ENCODE results near the gene VIP.

GRCh38 chr6:152701863-152702401, 48.7 kb upstream of the VIP start:
- TF ChIP-seq CTCF (optimal IDR thresholded peaks at IDR 0.05 in 1 of 3, IDR thresholded peaks at IDR 0.05 in 1 of 3, conservative IDR thresholded peaks at IDR 0.05 in 1 of 3; ENCODE audit: extremely low read depth in 1 of 3, insufficient read depth in 2 of 3, low read length in 3 of 3) (no peak), EZH2 (IDR thresholded peaks at IDR 0.05; ENCODE audit: low read length) (no peak)
